K562 (cell line): ENCODE data around the gene ODAPH. TPM values are rescaled to one million over a fixed set of nuclear protein-coding genes. Genes with fewer than 3 reads are reported as not detected.
A peak's percentile ranks its signal among the peaks of the same experiment; 100 is the strongest.

Experiments used
- ARNT ChIP-seq, 2 experiments: fragments of 450-650 bp; IDR thresholded peaks; 2 replicates each; pipeline ENCODE4 v1.6.1; 2016; ENCODE audit warnings: mild to moderate bottlenecking in 1 of 2
- ATF7 ChIP-seq: fragments of 450-650 bp; IDR thresholded peaks from 2 replicates; pipeline ENCODE4 v1.7.1; 2014; ENCODE audit warnings: mild to moderate bottlenecking, moderate library complexity
- BRCA1 ChIP-seq, 2 experiments: fragments of 450-650 bp in 1 of 2; sonication (generic) in 1 of 2; formaldehyde crosslinking in 1 of 2; IDR thresholded peaks; 2 replicates each; pipeline versions ENCODE4 v1.5.0 to v1.6.1; 2017 to 2020; ENCODE audit warnings: mild to moderate bottlenecking in 1 of 2, missing genetic modification reagents in 1 of 2
- C11orf30 ChIP-seq: fragments of 450-650 bp; IDR thresholded peaks from 2 replicates; pipeline ENCODE4 v1.6.1; 2016; ENCODE audit warnings: low read depth, mild to moderate bottlenecking
- EP400 ChIP-seq: fragments of 450-650 bp; IDR thresholded peaks from 2 replicates; pipeline ENCODE4 v1.6.1; 2017; ENCODE audit warnings: antibody characterized with exemption, mild to moderate bottlenecking, moderate library complexity
- RFX1 ChIP-seq: fragments of 450-650 bp; IDR thresholded peaks from 2 replicates; pipeline ENCODE4 v1.6.1; 2016; ENCODE audit warnings: mild to moderate bottlenecking, moderate library complexity
- SAFB ChIP-seq: fragments of 200-400 bp; formaldehyde crosslinking; IDR thresholded peaks from 2 replicates; pipeline ENCODE4 v1.6.1; 2017; ENCODE audit warnings: low read depth, low read length, borderline replicate concordance
- TOE1 ChIP-seq, 2 experiments: fragments of 450-650 bp in 1 of 2; sonication (generic) in 1 of 2; formaldehyde crosslinking in 1 of 2; IDR thresholded peaks; 2 replicates each; pipeline versions ENCODE4 v1.7.1 to v1.8.0; 2016 to 2022; ENCODE audit warnings: borderline replicate concordance in 2 of 2, mild to moderate bottlenecking in 2 of 2, antibody characterized with exemption in 1 of 2, inconsistent platforms in 1 of 2, low read depth in 1 of 2, missing genetic modification reagents in 1 of 2, moderate library complexity in 1 of 2
- polyA plus RNA-seq, 8 experiments: library from polyadenylated mRNA; depleted of rRNA in 4 of 8; stranded (reverse) in 5 of 8; unstranded in 3 of 8; fragments of >200 nt; fragmentation: Nextera tagmentation in 2 of 8; fragmentation: Illumina TruSeq in 1 of 8; extraction: Ambion mirVana in 2 of 8; extraction: Trizol in 1 of 8; gene quantifications; 2 replicates each; pipeline versions ENCODE4 v1.2.1 to v1.2.3, GENCODE V29; 2011 to 2014; ENCODE audit warnings: inconsistent platforms in 1 of 8, missing spikeins in 1 of 8
- total RNA-seq, 7 experiments: library from RNA; depleted of rRNA in 6 of 7; stranded (reverse); fragments of >200 nt in 6 of 7; fragmentation: Illumina TruSeq in 2 of 7; extraction: Trizol in 2 of 7; gene quantifications; 2 replicates each; pipeline versions ENCODE4 v1.2.1 to v1.2.3, GENCODE V29; 2011 to 2021; ENCODE audit warnings: low replicate concordance in 1 of 7
- TF ChIP-seq, protein P1 (sequence below): sonication (generic); formaldehyde crosslinking; IDR thresholded peaks from 2 replicates; pipeline ENCODE4 v1.8.1; 2023; ENCODE audit warnings: mild to moderate bottlenecking, missing genetic modification reagents
- TF ChIP-seq, protein P2 (sequence below): fragments of 200-800 bp; sonication (Bioruptor generic); IDR thresholded peaks from 2 replicates; pipeline ENCODE4 v1.6.1; 2017; ENCODE audit warnings: missing genetic modification characterization, missing compliant biosample characterization

The ODAPH gene
- total and polyA plus RNA-seq, 9 of the 15 experiments (the other 6 are each of a cell fraction or from before 2014, with no cell fraction given): not detected

DNA sequence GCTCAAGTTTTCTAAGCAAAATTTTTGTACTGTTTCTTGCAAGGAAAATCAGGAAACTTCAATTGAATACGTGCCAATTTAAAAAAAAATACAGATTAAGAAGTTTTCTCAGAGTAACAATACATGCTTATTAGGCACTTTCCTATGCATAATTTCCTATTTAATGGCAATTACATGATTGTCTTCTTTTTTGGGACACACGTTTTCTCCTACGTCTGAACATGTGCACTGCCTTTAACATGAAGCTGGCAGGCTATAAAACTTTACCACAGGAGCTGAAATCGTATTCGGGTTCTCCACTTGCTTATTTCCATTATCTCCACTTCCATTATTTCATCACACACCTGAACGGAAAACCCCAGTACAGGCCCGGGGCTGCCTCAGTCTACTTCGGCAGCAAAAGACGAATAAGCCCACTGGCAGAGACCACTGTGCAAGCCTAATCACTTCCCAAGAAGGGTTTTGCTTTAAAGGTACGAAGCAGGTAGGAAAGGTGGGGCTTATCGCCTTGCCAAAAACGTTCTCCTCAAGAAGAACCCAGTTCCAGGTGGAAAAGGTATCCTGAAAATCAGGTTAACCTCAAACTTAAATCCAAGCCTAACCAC, 42.2 kb upstream of the ODAPH start (continued):
- TF ChIP-seq, protein P1, sequence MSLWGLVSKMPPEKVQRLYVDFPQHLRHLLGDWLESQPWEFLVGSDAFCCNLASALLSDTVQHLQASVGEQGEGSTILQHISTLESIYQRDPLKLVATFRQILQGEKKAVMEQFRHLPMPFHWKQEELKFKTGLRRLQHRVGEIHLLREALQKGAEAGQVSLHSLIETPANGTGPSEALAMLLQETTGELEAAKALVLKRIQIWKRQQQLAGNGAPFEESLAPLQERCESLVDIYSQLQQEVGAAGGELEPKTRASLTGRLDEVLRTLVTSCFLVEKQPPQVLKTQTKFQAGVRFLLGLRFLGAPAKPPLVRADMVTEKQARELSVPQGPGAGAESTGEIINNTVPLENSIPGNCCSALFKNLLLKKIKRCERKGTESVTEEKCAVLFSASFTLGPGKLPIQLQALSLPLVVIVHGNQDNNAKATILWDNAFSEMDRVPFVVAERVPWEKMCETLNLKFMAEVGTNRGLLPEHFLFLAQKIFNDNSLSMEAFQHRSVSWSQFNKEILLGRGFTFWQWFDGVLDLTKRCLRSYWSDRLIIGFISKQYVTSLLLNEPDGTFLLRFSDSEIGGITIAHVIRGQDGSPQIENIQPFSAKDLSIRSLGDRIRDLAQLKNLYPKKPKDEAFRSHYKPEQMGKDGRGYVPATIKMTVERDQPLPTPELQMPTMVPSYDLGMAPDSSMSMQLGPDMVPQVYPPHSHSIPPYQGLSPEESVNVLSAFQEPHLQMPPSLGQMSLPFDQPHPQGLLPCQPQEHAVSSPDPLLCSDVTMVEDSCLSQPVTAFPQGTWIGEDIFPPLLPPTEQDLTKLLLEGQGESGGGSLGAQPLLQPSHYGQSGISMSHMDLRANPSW (CRISPR knock-in tag): no peak
- TF ChIP-seq ARNT (IDR thresholded peaks at IDR 0.05): no peak
- no peak for TF ChIP-seq ATF7
- peak; percentile 48; the same call in 1 of the 2 replicates for TF ChIP-seq C11orf30
- no peak for TF ChIP-seq BRCA1 (IDR thresholded peaks at IDR 0.05)
- TF ChIP-seq BRCA1 (CRISPR knock-in tag; IDR thresholded peaks at IDR 0.05): no peak
- no peak for TF ChIP-seq RFX1
- TF ChIP-seq, protein P2, sequence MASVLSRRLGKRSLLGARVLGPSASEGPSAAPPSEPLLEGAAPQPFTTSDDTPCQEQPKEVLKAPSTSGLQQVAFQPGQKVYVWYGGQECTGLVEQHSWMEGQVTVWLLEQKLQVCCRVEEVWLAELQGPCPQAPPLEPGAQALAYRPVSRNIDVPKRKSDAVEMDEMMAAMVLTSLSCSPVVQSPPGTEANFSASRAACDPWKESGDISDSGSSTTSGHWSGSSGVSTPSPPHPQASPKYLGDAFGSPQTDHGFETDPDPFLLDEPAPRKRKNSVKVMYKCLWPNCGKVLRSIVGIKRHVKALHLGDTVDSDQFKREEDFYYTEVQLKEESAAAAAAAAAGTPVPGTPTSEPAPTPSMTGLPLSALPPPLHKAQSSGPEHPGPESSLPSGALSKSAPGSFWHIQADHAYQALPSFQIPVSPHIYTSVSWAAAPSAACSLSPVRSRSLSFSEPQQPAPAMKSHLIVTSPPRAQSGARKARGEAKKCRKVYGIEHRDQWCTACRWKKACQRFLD (CRISPR knock-in tag): 0 out of 2 replicates have a peak, but pooled peaks have one; percentile 21
- no peak for TF ChIP-seq SAFB
- TF ChIP-seq TOE1 (IDR thresholded peaks at IDR 0.05; ENCODE audit: borderline replicate concordance): no peak
- no peak for TF ChIP-seq TOE1 (CRISPR knock-in tag; IDR thresholded peaks at IDR 0.05; ENCODE audit: borderline replicate concordance, low read depth)
- no peak for TF ChIP-seq EP400
